ENCODE measurements around the gene OR52E1.

DNA sequence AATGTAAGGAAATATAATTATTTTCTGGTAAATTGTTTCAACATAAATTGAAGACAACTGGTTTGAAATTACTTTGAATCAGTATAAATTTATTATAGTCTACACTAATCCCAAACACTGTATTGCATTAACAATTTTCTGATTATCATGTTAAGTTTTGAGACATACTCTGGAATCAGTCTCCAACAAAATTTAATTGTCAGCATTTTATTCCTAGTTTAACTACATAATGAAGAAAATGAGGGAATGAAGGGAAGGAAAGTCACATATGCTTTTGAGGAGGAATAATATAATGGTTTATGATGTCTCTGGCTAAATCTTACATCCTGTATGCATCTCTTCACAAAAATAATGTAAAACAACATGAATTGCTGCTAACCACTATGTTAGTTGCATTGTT is 14.2 kb downstream of the OR52E1 start:
- no peak for TF ChIP-seq EP300 (IDR thresholded peaks at IDR 0.05)
- no peak for TF ChIP-seq POLR2AphosphoS5 (IDR thresholded peaks at IDR 0.05)
- TF ChIP-seq, protein P1, sequence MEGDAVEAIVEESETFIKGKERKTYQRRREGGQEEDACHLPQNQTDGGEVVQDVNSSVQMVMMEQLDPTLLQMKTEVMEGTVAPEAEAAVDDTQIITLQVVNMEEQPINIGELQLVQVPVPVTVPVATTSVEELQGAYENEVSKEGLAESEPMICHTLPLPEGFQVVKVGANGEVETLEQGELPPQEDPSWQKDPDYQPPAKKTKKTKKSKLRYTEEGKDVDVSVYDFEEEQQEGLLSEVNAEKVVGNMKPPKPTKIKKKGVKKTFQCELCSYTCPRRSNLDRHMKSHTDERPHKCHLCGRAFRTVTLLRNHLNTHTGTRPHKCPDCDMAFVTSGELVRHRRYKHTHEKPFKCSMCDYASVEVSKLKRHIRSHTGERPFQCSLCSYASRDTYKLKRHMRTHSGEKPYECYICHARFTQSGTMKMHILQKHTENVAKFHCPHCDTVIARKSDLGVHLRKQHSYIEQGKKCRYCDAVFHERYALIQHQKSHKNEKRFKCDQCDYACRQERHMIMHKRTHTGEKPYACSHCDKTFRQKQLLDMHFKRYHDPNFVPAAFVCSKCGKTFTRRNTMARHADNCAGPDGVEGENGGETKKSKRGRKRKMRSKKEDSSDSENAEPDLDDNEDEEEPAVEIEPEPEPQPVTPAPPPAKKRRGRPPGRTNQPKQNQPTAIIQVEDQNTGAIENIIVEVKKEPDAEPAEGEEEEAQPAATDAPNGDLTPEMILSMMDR (IDR thresholded peaks at IDR 0.05), result no peak
